Measurements from ENCODE around the gene PER2. TPM values are rescaled to one million over a fixed set of nuclear protein-coding genes. Genes with fewer than 3 reads are reported as not detected.
A peak's percentile ranks its signal among the peaks of the same experiment; 100 is the strongest.

Gene PER2
- total and polyA plus RNA-seq, 7 experiments from 2014 or later = 7.0 to 28.6 (median 13.5) TPM

DNA sequence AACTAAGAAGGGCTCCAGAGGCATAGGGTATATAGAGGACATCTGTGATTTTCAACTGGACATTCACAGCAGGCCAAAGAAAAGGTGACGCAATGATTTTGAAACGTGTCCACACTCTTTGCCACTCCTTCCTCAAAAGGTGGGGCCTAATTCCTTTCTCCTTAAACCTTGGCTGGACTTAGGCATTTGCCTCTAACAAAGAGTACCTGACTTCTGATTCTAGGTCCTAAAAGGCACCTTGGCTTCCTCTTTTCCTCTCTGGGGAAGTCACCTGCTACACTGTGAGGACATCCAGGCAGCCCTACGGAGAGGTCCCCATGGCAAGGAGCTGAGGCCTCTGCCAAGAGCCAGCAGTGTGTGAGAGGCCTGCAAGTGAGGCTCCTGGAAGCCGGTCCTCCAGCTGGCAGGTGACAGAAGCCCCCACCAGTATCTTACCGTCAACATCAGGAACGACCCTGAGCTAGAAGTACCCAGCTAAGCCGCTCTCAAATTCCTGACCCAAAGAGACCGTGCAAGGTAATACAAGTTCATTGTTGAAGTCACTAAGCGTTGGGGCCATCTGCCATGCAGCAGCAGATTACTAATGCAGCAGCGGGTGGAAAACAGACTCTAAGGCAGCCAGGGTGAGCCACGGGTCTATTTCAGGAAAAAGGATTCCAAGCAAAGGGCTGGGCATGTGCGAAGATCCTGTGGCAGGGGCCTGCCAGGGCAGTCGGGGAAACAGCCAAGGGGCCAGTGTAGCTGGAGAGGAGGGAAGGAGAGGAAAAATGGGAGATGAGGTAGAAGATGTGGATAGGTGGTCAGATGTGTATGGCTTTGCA, 41.2 kb downstream of the PER2 start:
- Mint-ChIP-seq H3K36me3 (peaks cover 0 to 40% (median 10%) of the 10 kb centered on the region in 5 donors), H3K27me3 (peaks cover 0 to 2% (median 0%) of the 10 kb centered on the region in 5 donors), H3K27ac (peak overlapping the region in 1 of 9 donors; percentile 17), H3K9me3 (no peaks in the 10 kb centered on the region), H3K4me1 (peaks cover 0 to 1% (median 0%) of the 10 kb centered on the region in 7 donors), H3K4me3 (no peak overlapping the region)
- peak; percentile 18 for ATAC-seq
- ChIA-PET POLR2A (no interaction called here), CTCF (no interaction called here)
- Histone ChIP-seq H3K4me1 (ENCODE audit: control insufficient read depth in 2 of 2, insufficient read depth in 2 of 2, low read length in 2 of 2) (no peaks in the 10 kb centered on the region), H3K9me3 (ENCODE audit: control insufficient read depth in 2 of 3, low read length in 3 of 3) (no peaks in the 10 kb centered on the region), H3K27ac (ENCODE audit: low read depth, low read length) (no peak overlapping the region), H3K4me3 (ENCODE audit: low read length) (no peak overlapping the region), H3K36me3 (ENCODE audit: control insufficient read depth in 2 of 3, insufficient read depth in 3 of 3, low read length in 3 of 3) (peaks cover 0 to 50% (median 4%) of the 10 kb centered on the region in 3 experiments), H3K27me3 (ENCODE audit: control insufficient read depth in 2 of 2, insufficient read depth in 2 of 2, low read length in 2 of 2) (no peaks in the 10 kb centered on the region)
- no peak for DNase-seq
- intact Hi-C loops (cut with micrococcal nuclease) = no loop called here

DNA sequence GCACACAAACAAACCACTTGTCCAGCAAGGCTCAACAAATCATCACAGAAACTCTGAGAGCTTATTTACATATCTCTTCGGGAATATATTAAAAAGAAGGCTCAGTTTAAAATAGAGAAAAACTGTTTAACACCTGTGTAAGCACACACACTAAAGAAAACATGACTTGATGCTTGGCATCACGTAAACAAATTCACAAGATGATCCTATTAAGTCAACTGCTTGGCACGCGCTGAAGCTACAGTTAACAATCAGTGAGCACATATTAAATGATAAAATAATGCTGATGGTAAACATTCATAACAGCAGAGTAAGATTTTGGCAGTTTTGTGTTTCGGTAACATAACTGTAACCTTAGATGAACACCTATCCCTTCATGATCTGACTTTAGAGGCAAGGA, 44.3 kb downstream of the PER2 start:
- Mint-ChIP-seq H3K9me3 (peaks cover 0 to 2% (median 0%) of the 10 kb centered on the region in 11 donors), H3K36me3 (peaks cover 0 to 29% (median 10%) of the 10 kb centered on the region in 5 donors), H3K4me3 (no peak overlapping the region), H3K27me3 (peaks cover 0 to 17% (median 0%) of the 10 kb centered on the region in 5 donors), H3K4me1 (peaks cover 2 to 9% (median 7%) of the 10 kb centered on the region in 7 donors), H3K27ac (no peak overlapping the region)
- H3K4me3 ChIP-seq (ENCODE audit: low read length) = no peak overlapping the region
- CTCF ChIA-PET = interaction anchor here (0.9 to 1.4 kb wide), 3 partner anchors 19 to 547 kb away, joined by 3 to 5 read pairs (median 4); no protein-coding TSS in a partner anchor
- H3K36me3 ChIP-seq (ENCODE audit: control insufficient read depth in 2 of 3, insufficient read depth in 3 of 3, low read length in 3 of 3) = peaks cover 0 to 25% (median 4%) of the 10 kb centered on the region in 3 experiments
- no peaks in the 10 kb centered on the region for H3K27me3 ChIP-seq (ENCODE audit: control insufficient read depth in 2 of 2, insufficient read depth in 2 of 2, low read length in 2 of 2)
- POLR2A ChIA-PET = no interaction called here
- DNase-seq (no peak), ATAC-seq (no peak)
- no peak overlapping the region for H3K27ac ChIP-seq (ENCODE audit: low read depth, low read length)
- intact Hi-C loops (cut with micrococcal nuclease) = no loop called here
- no peaks in the 10 kb centered on the region for H3K9me3 ChIP-seq (ENCODE audit: control insufficient read depth in 2 of 3, low read length in 3 of 3)
- H3K4me1 ChIP-seq (ENCODE audit: control insufficient read depth in 2 of 2, insufficient read depth in 2 of 2, low read length in 2 of 2) = no peaks in the 10 kb centered on the region

DNA sequence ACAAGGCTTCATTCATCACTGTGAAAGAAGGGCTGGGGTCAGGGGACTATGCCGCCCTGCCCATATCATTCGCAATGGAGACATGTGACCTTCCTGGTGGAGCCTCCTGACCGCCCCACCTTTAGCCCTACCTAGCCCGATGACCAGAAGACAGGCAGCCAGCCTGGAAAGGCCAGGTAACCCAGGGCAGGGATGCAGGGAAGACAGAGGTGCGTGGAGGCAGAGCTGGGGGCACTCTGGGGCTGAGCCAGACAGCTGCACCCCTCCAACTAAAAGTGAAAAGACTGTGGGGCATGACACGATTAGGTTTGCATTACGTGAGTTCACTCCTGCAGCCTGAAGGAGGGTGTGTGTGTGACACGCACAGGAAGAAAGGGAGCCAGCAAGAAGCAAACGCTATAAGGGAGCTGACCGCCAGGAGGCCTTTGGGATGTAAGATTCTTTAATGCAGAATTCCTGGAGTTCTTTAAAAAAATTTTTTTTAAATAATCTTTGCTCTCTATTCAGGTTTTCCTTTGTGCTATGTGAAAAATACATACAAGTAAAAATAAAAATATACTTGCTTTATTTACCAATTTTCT, 44.8 kb downstream of the PER2 start:
- Histone ChIP-seq H3K36me3 (ENCODE audit: control insufficient read depth in 2 of 3, insufficient read depth in 3 of 3, low read length in 3 of 3) (peaks cover 0 to 25% (median 4%) of the 10 kb centered on the region in 3 experiments), H3K27ac (ENCODE audit: low read depth, low read length) (no peak overlapping the region), H3K9me3 (ENCODE audit: control insufficient read depth in 2 of 3, low read length in 3 of 3) (no peaks in the 10 kb centered on the region), H3K4me1 (ENCODE audit: control insufficient read depth in 2 of 2, insufficient read depth in 2 of 2, low read length in 2 of 2) (peaks cover 0 to 4% of the 10 kb centered on the region in 2 donors), H3K27me3 (ENCODE audit: control insufficient read depth in 2 of 2, insufficient read depth in 2 of 2, low read length in 2 of 2) (no peaks in the 10 kb centered on the region), H3K4me3 (ENCODE audit: low read length) (no peak overlapping the region)
- POLR2A ChIA-PET = no interaction called here
- ATAC-seq (no peak), DNase-seq (no peak)
- Mint-ChIP-seq H3K4me3 (no peak overlapping the region), H3K27ac (no peak overlapping the region), H3K27me3 (peaks cover 0 to 17% (median 0%) of the 10 kb centered on the region in 5 donors), H3K36me3 (peaks cover 0 to 29% (median 10%) of the 10 kb centered on the region in 5 donors), H3K9me3 (peaks cover 0 to 2% (median 0%) of the 10 kb centered on the region in 11 donors), H3K4me1 (peaks cover 2 to 9% (median 7%) of the 10 kb centered on the region in 7 donors)
- CTCF ChIA-PET = interaction anchor here (1.4 kb wide), 2 partner anchors 20 to 22 kb away, joined by 3 to 4 read pairs; no protein-coding TSS in a partner anchor
- intact Hi-C loops (cut with micrococcal nuclease) = no loop called here

- POLR2A ChIA-PET = no interaction called here
- ATAC-seq (no peak), DNase-seq (no peak)
- CTCF ChIA-PET = interaction anchor here (1.4 kb wide), 1 partner anchor 20 kb away, joined by 3 read pairs; no protein-coding TSS in a partner anchor
- H3K27ac Mint-ChIP-seq = peak overlapping the region in 2 of 9 donors; percentile 38 to 66
- no peak overlapping the region for H3K27ac ChIP-seq (ENCODE audit: low read depth, low read length)
- H3K4me3 Mint-ChIP-seq = no peak overlapping the region
- H3K27me3 Mint-ChIP-seq = peaks cover 0 to 24% (median 0%) of the 10 kb centered on the region in 5 donors
- H3K36me3 ChIP-seq (ENCODE audit: control insufficient read depth in 2 of 3, insufficient read depth in 3 of 3, low read length in 3 of 3) = peaks cover 0 to 22% (median 4%) of the 10 kb centered on the region in 3 experiments
- peaks cover 2 to 9% (median 7%) of the 10 kb centered on the region in 7 donors for H3K4me1 Mint-ChIP-seq
- H3K9me3 ChIP-seq (ENCODE audit: control insufficient read depth in 2 of 3, low read length in 3 of 3) = no peaks in the 10 kb centered on the region
- peaks cover 0 to 4% of the 10 kb centered on the region in 2 donors for H3K27me3 ChIP-seq (ENCODE audit: control insufficient read depth in 2 of 2, insufficient read depth in 2 of 2, low read length in 2 of 2)
- H3K36me3 Mint-ChIP-seq = peaks cover 0 to 26% (median 7%) of the 10 kb centered on the region in 5 donors
- intact Hi-C loops (cut with micrococcal nuclease) = no loop called here
- H3K4me3 ChIP-seq (ENCODE audit: low read length) = no peak overlapping the region
- peaks cover 0 to 4% of the 10 kb centered on the region in 2 donors for H3K4me1 ChIP-seq (ENCODE audit: control insufficient read depth in 2 of 2, insufficient read depth in 2 of 2, low read length in 2 of 2)
- H3K9me3 Mint-ChIP-seq = peaks cover 0 to 2% (median 0%) of the 10 kb centered on the region in 11 donors
Observed at GRCh38 chr2:238242731-238243495, 45.5 kb downstream of the PER2 start.

DNA sequence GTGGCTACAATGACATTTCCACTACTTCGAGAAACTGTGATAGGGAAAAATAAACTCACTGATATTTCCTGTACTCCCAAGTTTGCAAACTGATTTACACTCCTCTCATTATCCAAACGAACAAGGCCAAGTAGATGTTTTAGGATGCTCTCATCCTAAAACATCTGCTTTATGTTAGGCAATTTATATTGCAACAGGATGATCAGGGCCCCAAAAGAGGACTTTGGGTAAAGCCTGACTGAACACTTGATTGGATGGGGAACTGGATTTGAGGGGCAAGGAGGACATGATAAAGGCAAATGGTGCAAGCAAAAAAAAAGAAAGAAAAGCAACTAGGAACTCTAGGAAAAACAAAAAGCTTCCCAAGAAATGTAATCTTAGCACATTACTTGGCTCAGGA, 46.4 kb downstream of the PER2 start:
- CTCF ChIA-PET = no interaction called here
- Mint-ChIP-seq H3K4me1 (peaks cover 2 to 9% (median 7%) of the 10 kb centered on the region in 7 donors), H3K4me3 (peak overlapping the region; percentile 17 to 97 (median 53)), H3K27me3 (peaks cover 0 to 32% (median 0%) of the 10 kb centered on the region in 5 donors), H3K27ac (peak overlapping the region in 4 of 9 donors; percentile 14 to 60 (median 34)), H3K36me3 (peaks cover 0 to 16% (median 6%) of the 10 kb centered on the region in 5 donors), H3K9me3 (peaks cover 0 to 2% (median 0%) of the 10 kb centered on the region in 11 donors)
- Histone ChIP-seq H3K4me3 (ENCODE audit: low read length) (no peak overlapping the region), H3K9me3 (ENCODE audit: control insufficient read depth in 2 of 3, low read length in 3 of 3) (no peaks in the 10 kb centered on the region), H3K36me3 (ENCODE audit: control insufficient read depth in 2 of 3, insufficient read depth in 3 of 3, low read length in 3 of 3) (peaks cover 0 to 13% (median 0%) of the 10 kb centered on the region in 3 experiments), H3K27me3 (ENCODE audit: control insufficient read depth in 2 of 2, insufficient read depth in 2 of 2, low read length in 2 of 2) (peaks cover 0 to 11% of the 10 kb centered on the region in 2 donors), H3K27ac (ENCODE audit: low read depth, low read length) (no peak overlapping the region), H3K4me1 (ENCODE audit: control insufficient read depth in 2 of 2, insufficient read depth in 2 of 2, low read length in 2 of 2) (peaks cover 0 to 4% of the 10 kb centered on the region in 2 donors)
- POLR2A ChIA-PET = no interaction called here
- no peak for DNase-seq
- intact Hi-C loops (cut with micrococcal nuclease) = loop anchor here in 1 of 2 donors (2.0 kb wide), 1 partner anchor 15 kb away; no protein-coding TSS in a partner anchor
- no peak for ATAC-seq
